T-helper 9 cell (primary cell): ENCODE data around the gene MTHFS.
"Not testable (repeated sequence)": the region's sequence is repeated elsewhere in the genome, so short reads cannot be mapped to it uniquely, and the experiment has no call there.

Source experiments
- DNase-seq: peaks from one replicate; pipeline ENCODE4 v3.0.0-alpha.2; 2020
- total RNA-seq, 2 donors: gene quantifications; one replicate each; lab custom pipeline; 2026; lab: John Stamatoyannopoulos, UW

MTHFS gene
- 2.2 to 2.3 reads per million in 2 donors for total RNA-seq

DNA sequence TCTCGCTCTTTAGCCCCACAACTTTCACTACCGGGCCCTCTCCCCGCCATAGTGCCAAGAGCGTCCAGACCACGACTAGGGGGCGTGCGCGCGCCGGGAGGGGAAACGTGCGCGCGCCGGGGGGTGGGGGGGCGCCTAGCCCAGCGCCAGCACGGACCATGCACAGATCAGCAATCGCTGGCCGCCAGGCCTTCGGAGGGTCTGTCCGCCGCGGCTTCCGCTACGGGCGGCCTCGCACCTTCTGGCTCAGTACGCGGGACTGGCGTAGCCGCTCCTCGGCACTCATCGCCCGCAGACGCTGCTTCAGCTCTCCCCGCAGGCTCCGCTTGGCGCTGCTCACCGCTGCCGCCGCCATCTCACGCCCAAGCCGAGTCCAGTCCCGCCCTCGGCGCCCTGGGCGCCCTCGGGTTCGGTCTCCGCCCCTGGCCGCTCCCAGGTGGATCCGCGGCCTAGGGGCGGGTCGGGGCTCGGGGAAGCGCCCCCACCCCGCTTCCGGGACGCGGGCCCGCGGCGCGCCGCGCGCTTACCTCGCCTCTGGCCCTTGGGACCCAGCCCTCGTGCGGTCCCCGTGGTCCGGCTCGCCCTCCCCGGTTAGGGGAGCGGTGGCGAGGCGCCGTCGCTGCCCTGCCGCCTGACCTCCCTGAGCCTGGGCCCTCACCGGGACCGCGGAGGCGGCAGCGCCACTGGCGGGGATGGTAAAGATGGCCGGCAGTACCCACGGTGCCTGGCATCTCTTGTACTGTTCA, at the start of gene MTHFS:
TSS of gene MTHFS (minus strand) at position 381 of the 746 bp plus-strand sequence. CDS start at position 355, 26 bp downstream.
- DNase-seq: peak; percentile 70

DNA sequence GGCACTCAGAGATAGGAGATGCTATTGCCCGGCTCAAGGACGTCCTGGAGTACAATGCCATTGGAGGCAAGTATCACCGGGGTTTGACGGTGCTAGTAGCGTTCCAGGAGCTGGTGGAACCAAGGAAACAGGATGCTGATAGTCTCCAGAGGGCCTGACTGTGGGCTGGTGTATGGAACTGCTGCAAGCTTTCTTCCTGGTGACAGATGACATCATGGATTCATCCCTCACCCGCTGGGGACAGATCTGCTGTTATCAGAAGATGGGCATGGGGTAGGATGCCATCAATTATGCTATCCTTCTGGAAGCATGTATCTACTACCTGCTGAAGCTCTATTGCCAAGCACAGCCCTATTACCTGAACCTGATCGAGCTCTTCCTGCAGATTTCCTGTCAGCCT, 47.8 kb upstream of the MTHFS start:
- DNase-seq: no peak

DNA sequence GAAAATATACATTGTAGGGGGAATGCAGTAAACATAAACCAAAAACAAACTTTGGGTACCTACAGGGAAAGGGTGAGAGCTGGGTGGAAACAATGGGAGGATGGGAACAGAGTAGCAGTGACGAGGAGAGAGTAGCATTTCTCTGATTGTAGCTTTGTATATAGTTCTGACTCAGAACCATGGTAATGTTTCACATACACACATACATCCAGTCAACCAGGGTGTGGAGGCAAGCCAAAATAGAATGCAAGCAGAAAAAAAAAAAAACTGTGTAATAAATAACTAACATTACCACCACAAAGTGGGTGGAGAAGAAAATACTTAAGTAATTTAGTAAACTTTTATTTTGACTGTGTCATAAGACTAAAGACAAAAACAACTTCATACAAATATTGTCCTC, 47.0 kb upstream of the MTHFS start:
- no peak for DNase-seq

DNA sequence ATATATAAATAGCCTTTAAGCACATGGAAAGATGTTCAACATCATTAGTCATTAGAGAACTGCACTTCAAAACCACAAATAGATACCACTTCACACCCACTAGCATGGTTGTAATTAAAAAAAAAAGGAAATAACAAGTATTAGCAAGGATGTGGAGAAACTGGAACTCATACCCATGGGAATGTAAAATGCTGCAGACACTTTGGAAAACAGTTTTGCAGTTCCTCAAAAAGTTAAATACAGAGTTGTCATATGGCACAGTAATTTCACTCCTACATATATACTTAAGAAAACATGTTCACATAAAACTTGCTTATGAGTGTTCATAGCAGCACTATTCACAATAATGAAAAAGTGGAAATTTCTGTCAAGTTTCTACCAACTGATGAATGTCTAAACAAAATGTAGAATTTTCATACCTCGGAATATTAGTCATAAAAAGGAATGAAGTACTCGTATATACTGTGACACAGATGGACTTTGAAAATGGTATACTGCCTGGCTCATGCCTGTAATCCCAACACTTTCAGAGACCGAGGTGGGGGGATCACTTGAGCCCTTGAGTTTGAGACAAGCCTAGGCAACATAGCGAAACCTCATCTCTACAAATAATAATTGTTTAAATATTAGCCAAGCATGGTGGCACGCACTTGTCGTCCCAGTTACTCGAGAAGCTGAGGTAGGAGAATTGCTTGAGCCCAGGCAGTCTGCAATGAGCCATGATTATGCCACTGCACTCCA, 46.1 kb upstream of the MTHFS start:
- no peak for DNase-seq

DNA sequence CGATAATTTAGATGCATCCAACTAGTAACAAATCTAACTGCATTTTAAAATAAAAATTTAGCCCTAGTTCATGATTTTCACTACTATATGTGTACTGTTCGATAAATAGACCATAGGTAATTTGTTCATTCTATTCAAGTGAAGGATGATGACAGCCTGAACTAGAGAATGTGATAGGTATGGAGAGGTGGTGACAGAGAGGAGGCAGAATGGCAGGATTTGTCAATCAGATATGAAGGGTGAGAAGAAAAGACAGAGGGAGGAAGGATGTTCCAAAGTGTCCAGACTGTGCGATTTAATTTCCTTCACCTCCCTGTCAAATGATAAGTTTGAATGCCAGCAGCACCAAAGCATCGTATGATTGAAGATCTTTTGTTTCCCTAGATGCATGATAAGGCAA, 42.6 kb upstream of the MTHFS start:
- DNase-seq: no peak

DNA sequence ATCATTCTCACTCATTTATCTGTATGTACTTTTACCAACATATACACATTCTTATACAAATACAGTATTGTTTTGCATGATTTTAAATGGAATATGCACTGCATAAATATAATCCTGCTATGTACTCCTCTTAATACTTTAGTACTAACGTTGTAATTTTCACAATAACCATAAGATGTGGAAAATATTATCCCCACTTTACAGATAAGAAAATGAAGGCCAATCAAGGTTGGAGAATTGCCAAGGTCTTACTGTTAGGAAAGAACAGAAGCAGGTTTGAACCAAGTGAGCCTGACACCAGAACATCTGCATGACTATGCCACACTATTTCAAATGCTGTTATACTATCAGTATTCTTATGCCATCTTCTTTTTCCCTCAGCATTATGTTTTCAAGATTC, 41.3 kb upstream of the MTHFS start:
- no peak for DNase-seq

DNA sequence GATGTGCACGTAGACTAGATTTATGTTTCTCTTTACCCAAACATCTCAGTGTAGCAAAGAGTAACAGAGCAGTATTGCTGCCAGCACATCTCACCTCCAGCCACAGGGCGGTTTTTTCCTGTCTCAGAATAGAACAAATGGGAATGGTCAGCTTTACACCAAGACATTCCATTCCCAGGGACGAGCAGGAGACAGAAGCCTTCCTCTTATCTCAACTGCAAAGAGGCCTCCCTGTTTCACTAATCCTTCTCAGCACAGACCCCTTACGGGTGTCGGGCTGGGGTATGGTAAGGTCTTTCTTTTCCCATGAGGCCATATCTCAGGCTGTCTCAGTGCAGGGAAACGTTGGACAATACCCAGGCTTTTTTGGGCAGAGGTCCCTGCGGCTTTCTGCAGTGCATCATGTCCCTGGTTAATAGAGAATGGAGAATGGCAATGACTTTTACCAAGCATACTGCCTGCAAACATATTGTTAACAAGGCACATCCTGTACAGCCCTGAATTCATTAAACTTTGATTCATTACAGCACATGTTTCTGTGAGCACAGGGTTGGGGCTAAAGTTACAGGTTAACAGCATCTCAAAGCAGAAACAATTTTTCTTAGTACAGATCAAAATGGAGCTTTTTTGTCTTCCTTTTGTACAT, 38.9 kb upstream of the MTHFS start:
- not testable (repeated sequence) for DNase-seq

DNA sequence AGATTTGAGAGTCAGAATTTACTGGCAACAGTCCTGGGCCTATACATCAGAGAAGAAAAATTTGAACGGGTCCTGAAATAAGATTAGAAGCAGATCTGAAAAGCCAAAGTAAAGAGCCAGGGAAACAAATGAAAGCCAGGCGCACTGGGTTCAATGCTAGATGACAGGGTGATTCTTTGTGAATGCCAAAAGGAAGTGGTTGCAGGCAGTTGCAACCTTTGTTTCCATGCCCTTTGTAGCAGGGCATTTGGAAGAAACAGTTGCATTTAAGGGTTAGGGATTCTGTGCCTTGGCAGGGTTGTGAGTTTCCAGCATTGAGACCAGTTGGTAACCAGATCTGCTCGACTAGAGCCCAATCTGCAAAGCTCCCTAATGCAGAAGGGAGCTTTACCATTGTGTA, 36.4 kb upstream of the MTHFS start:
- DNase-seq: no peak

DNA sequence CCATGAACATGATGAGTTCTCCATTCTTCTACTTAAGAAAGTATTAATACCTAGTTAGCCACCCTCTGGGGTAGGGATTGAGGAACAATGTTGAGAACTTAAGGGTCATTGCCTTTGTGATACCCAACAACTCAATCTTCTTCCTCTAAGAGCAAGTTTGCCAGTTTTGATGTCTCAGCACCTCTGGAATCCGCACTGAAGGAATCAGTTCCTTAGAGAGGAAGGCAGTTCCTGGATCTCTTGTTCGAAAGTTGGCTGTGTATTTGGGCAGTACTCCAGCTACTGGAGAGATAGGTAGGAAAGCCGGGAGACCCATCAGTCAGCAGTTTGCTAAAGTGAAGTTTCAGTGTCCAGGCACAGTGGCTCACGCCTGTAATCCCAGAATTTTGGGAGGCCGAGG, 35.6 kb upstream of the MTHFS start:
- DNase-seq: no peak

DNA sequence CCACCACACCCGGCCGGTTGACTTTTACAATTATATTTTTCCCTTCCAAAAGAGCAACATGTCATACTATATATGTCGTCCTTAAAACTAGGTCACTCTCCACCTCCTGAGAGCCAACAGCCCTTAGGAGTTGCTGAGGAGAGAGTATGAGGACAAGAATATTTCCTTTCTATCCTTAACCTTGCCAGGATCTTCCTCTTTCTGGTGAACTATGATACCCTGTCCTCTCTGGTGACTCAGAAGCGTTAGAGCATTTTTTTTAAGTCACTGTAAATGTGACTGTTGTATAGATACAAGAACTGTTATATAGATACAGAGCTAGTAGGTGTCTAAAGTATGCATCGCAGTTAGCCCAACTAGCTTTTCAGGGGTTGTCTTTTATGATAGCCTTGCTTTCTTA, 33.7 kb upstream of the MTHFS start:
- no peak for DNase-seq

DNA sequence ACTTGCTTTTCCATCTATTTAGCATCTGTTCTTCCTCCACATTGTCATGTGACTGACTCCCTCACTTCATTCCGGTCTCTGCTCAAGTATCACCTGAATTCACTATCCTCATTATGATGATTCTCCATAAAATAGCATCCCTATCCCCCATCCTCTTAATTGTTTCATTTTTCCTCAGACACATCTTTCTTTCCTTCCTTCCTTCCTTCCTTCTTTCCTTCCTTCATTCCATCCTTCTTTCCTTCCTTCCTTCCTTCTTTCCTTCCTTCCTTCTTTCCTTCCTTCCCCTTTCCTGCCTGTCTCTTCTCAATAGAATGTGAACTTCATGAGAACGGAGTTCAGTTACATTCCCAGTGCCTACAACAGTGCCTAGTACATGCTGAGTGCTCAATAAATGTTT, 32.6 kb upstream of the MTHFS start:
- no peak for DNase-seq

DNA sequence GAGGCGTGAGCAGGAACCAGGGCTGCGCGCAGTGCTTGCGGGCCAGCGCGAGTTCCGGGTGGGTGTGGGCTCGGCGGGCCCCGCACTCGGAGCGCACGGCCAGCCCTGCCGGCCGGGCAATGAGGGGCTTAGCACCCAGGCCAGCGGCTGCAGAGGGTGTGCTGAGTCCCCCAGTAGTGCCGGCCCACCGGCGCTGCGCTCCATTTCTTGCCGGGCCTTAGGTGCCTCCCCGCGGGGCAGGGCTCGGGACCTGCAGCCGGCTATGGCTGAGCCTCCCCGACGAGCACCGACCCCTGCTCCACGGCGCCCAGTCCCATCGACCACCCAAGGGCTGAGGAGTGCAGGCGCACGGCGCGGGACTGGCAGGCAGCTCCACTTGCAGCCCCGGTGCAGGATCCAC, 29.3 kb upstream of the MTHFS start:
- not testable (repeated sequence) for DNase-seq

DNA sequence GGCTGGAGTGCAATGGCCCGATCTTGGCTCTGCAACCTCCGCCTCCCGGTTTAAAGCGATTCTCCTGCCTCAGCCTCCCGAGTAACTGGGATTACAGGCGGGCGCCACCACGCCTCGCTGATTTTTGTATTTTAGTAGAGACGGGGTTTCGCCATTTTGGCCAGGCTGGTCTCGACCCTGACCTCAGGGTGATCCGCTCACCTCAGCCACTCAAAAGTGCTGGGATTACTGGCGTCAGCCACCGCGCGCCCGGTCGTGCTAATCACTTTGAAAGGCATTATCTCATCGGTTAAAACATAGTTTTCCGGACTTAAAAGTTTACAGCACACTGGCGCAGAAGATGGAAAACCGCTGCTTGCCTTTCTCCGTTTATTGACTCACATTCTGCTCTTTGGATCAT, 27.6 kb upstream of the MTHFS start:
- DNase-seq: no peak

DNA sequence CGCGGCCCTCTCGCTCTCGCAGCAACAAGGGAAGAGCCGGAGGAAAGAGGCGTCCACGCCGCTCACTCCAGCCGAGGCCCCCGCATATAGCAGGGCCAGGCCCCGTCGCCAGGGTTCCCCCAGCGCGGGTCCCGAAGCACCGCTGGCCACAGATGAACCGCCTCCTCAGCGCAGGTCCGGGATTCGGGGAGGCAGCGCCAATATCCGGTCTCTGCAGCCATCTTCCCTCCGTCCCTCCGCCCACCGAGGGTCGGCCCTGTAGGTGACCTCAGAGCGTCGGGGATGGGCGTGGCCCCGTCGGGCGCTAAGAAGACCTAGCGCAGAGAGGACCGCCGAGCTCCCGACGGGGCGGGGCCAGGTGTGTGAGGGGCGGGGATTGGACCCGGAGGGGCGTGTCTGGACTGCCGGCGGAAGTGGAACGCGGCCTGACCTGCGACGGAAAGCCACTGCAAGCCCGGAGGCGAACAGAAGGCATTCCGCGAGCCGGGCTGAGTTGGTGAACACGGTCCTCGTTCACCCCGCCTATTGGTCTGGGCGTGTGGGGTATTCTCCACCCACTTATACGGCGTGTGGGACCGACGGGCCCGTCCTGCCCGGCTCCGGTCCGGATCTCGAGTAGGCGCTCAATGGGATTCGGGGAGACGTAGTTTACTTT, 26.8 kb upstream of the MTHFS start:
- peak; percentile 97 for DNase-seq

DNA sequence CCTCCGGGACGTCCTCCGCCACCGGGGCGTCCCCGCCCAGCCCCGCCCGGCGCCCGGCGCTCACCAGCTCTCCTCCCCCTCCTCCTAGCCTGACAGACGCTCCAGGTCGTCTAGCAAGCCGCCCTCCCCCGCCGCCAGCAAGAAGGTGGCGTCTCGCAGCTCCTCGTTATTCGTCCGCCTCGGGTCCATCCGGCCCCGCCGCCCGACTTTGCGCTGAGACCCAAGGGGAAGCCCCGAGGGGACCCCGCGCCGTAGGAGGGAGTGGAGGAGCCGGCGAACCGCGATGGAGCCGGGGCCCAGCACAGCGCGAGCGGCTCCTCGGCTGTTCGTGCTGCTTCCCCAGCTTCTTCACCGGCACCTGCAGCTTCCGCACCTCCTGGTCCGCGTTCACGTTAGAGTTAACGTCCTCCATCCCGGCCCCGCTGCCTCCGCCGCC, 26.3 kb upstream of the MTHFS start:
- DNase-seq: peak; percentile 54

DNA sequence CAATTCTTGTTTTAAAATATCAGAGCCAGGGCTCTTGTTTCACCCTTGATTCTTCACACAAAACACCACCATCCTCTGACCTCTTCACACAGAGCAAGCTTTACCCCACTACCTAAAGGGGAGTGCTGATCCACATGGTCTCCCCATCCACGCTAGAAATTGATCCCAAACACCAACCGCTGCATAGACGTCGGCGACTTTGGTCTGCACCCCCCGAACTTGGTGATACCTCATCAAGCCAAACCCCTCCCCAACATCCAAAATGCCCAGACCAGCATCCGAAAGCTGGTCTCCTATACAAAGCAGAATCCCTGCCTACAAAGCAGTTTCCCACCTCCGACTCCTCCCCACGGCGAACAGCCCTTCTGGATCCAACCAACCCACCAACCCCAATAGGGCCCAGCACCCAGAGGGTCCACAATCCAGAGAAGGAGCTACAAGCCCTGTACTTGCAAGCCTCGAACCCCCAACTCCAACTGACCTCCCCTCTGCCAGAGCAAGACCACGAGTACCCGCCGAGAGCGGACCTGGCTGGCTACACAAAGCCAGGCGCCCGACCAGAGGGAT, 25.8 kb upstream of the MTHFS start:
- DNase-seq: no peak

DNA sequence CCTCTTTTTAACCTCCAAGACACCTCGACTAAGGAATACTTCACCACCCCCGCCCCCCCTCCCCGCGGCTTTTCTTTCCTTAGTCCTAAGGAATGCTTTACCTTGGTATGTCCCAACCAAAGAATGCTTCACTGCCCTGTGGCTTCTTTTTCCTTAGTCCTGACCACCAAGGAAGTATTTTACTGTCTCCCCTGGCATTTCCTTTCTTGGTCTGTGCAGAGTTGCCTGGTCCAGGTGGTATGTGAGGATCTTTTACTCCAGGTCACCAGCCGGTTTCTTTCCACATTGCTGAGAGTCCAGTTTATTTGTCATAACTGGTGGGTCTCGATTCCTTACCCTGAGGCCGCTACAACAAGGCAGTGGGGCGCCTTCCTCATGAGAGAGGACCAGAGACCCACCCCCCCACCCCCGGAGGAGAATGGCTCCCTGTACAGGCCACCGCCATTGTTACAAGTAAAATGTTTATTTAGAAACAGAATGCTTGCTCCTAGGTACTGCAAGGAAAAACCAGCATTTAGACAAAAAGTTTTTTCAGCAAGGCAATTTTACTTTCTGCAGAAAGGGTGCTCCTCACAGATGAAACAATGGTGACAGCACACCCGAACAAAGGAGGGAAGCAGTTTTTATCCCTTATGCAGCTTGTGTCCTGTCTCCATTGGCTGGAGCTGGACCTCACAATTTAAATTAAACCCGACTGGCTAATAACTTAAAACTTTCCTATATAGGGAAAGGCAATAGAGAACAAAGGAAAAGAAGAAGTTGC, 23.1 kb upstream of the MTHFS start:
- DNase-seq: no peak

DNA sequence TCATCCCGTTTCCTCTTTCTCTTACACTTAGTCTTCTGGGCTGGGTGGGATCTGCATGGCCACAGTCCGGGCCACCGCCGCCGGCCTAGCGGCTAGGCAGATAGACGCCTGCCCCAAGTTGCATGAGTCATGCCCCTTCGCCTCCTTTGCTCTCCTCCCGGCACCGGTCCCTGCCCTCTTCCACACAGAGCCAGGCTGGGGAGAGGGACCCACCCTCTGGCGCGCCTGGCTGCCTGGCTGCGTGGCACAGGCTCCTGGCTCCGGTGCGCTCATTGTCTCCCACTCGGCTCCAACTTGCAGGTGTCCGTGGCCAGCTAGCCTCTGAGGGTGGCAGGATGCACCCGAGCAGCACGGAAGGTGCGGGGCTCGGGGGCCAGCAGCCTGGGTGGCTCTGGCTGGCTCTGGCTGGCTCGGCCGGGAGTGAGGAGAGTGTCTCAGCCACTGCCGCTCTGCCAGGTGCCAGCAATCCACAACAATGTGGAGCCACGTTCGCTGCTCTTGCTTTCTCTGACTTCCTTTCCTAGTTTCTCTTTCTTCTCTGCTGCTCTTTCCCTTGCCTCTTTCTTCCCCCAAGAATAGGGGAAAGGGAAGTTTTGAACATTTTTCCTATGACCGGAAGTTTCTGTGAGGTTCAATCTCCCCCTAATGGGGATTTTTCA, 22.4 kb upstream of the MTHFS start:
- DNase-seq: no peak

DNA sequence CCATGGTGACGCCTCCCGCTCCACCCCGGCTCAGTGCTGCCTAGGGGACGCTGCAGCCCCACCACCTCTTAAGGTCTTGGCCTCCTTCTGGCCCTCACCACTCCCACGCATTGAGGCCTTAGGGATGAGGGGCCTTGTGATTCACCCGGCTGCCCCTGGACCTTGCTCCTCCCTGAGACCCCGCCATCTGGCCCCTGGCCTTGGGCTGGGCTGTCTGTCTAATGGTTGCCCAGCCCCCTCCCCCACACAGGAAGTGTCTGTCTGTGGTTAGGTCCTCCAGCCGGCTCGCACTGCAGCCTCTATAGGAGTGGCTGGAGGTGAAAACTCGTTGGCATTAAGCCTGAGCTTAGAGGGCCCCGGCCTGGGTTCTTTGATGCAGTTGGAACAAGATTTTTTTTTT, 21.5 kb upstream of the MTHFS start:
- DNase-seq: no peak

DNA sequence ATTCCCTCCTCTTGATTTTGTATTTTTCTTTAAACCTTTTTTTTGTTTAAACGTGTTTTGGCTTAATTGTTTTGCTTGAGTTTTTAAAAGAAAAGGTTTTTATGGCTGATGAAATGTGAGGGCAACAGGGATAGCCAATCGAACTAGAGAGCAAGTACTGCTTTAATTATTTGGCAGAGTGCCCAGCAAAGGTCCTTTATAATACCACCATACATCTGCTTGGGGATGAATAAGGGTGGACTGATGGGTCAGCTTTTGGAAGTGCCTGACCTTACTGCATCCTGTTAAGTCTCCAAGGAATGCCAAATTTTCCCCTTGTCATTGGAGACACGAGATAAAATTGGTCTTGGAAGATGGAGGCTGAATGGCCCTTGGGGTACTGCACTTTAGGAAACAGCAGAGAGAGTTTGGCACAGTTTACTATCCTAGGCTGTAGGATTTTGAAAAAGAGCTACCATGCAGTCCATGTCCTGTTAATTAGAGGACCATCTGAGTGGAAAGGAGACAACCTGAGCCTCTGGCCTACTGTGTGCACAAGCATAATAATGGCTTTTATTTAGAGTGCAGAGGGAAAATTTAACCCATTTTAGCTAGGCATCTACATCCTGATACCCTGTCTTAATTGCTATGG, 19.8 kb upstream of the MTHFS start:
- no peak for DNase-seq
